ENCODE data around the gene ENGASE.

- no peak for TF ChIP-seq CTCF (conservative IDR thresholded peaks at IDR 0.05; ENCODE audit: low read depth in 2 of 2)
- TF ChIP-seq EZH2 (IDR thresholded peaks at IDR 0.05; ENCODE audit: low read depth, unreplicated experiment), result no peak
- no peak for TF ChIP-seq STAT1 (IDR thresholded peaks at IDR 0.05; ENCODE audit: unreplicated experiment)
- no peak for TF ChIP-seq POLR2AphosphoS5 (IDR thresholded peaks at IDR 0.05; ENCODE audit: low read depth)
- no peak for TF ChIP-seq CREB1 (CRISPR knock-in tag; IDR thresholded peaks at IDR 0.05; ENCODE audit: low read depth)
- TF ChIP-seq, protein P1, sequence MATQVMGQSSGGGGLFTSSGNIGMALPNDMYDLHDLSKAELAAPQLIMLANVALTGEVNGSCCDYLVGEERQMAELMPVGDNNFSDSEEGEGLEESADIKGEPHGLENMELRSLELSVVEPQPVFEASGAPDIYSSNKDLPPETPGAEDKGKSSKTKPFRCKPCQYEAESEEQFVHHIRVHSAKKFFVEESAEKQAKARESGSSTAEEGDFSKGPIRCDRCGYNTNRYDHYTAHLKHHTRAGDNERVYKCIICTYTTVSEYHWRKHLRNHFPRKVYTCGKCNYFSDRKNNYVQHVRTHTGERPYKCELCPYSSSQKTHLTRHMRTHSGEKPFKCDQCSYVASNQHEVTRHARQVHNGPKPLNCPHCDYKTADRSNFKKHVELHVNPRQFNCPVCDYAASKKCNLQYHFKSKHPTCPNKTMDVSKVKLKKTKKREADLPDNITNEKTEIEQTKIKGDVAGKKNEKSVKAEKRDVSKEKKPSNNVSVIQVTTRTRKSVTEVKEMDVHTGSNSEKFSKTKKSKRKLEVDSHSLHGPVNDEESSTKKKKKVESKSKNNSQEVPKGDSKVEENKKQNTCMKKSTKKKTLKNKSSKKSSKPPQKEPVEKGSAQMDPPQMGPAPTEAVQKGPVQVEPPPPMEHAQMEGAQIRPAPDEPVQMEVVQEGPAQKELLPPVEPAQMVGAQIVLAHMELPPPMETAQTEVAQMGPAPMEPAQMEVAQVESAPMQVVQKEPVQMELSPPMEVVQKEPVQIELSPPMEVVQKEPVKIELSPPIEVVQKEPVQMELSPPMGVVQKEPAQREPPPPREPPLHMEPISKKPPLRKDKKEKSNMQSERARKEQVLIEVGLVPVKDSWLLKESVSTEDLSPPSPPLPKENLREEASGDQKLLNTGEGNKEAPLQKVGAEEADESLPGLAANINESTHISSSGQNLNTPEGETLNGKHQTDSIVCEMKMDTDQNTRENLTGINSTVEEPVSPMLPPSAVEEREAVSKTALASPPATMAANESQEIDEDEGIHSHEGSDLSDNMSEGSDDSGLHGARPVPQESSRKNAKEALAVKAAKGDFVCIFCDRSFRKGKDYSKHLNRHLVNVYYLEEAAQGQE (IDR thresholded peaks at IDR 0.05; ENCODE audit: unreplicated experiment), result no peak
- no peak for TF ChIP-seq JUNB (IDR thresholded peaks at IDR 0.05; ENCODE audit: unreplicated experiment)
- TF ChIP-seq ZNF331 (CRISPR knock-in tag; IDR thresholded peaks at IDR 0.05; ENCODE audit: low read depth), result no peak
- no peak for TF ChIP-seq EZH2phosphoT487 (IDR thresholded peaks at IDR 0.05; ENCODE audit: unreplicated experiment)
- TF ChIP-seq, protein P2, sequence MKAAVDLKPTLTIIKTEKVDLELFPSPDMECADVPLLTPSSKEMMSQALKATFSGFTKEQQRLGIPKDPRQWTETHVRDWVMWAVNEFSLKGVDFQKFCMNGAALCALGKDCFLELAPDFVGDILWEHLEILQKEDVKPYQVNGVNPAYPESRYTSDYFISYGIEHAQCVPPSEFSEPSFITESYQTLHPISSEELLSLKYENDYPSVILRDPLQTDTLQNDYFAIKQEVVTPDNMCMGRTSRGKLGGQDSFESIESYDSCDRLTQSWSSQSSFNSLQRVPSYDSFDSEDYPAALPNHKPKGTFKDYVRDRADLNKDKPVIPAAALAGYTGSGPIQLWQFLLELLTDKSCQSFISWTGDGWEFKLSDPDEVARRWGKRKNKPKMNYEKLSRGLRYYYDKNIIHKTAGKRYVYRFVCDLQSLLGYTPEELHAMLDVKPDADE (IDR thresholded peaks at IDR 0.05), result no peak
- no peak for TF ChIP-seq NANOG (IDR thresholded peaks at IDR 0.05; ENCODE audit: borderline replicate concordance)
- no peak for TF ChIP-seq ZNF114 (CRISPR knock-in tag; IDR thresholded peaks at IDR 0.05)
Observed at GRCh38 chr17:79133985-79134384, 59.4 kb downstream of the ENGASE start.

Measured in GM23338 (cell line).